ENCODE data around the gene MPG.

GRCh38 chr16:33877-34647 lies 44.0 kb upstream of the MPG start:
- TF ChIP-seq TBL1XR1 (IDR thresholded peaks at IDR 0.05; ENCODE audit: low read depth, low read length), result no peak
- TF ChIP-seq CTCF (IDR thresholded peaks at IDR 0.05 in 2 of 3, conservative IDR thresholded peaks at IDR 0.05 in 1 of 3; ENCODE audit: control insufficient read depth in 2 of 3, extremely low read depth in 1 of 3, insufficient read depth in 1 of 3, low read depth in 3 of 3, low read length in 3 of 3), result no peak
- no peak for TF ChIP-seq CEBPB (IDR thresholded peaks at IDR 0.05; ENCODE audit: borderline replicate concordance in 1 of 2, low read depth in 2 of 2, low read length in 2 of 2)
- TF ChIP-seq POLR2A (IDR thresholded peaks at IDR 0.05; ENCODE audit: low read depth, low read length), result peak; percentile 58
- no peak for TF ChIP-seq ATF3 (IDR thresholded peaks at IDR 0.05; ENCODE audit: borderline replicate concordance, extremely low read depth, low read depth, low read length)
- no peak for TF ChIP-seq GABPA (IDR thresholded peaks at IDR 0.05; ENCODE audit: low read depth)
- TF ChIP-seq ESRRA (IDR thresholded peaks at IDR 0.05; ENCODE audit: low read length), result no peak
- no peak for TF ChIP-seq ASH2L (IDR thresholded peaks at IDR 0.05; ENCODE audit: borderline replicate concordance, low read depth)
- no peak for TF ChIP-seq USF1 (IDR thresholded peaks at IDR 0.05; ENCODE audit: borderline replicate concordance, extremely low read length, insufficient read depth, low read depth, low read length)
- no peak for TF ChIP-seq JUND (IDR thresholded peaks at IDR 0.05; ENCODE audit: low read depth, low read length)
- TF ChIP-seq MAX (IDR thresholded peaks at IDR 0.05; ENCODE audit: low read depth, low read length), result no peak
- TF ChIP-seq RAD21 (IDR thresholded peaks at IDR 0.05; ENCODE audit: insufficient read depth, low read depth, low read length), result no peak

All from GM12878 (cell line).